SK-N-SH (cell line): ENCODE measurements around the gene HILPDA. TPM values are rescaled to one million over a fixed set of nuclear protein-coding genes. Genes with fewer than 3 reads are reported as not detected.

Experiments
- ELF1 ChIP-seq: IDR thresholded peaks from 2 replicates; pipeline ENCODE4 v1.4.0; 2012
- EP300 ChIP-seq, 2 experiments: IDR thresholded peaks; 2 replicates each; pipeline versions ENCODE4 v1.4.0 to v1.6.1; 2012; ENCODE audit warnings: borderline replicate concordance in 1 of 2, low read depth in 1 of 2, low read length in 1 of 2
- EZH2phosphoT487 ChIP-seq: fragments of 200-600 bp; sonication (generic); IDR thresholded peaks from 2 replicates; pipeline ENCODE4 v1.6.1; 2017; ENCODE audit warnings: low read depth, mixed run types, mild to moderate bottlenecking, antibody characterized with exemption, moderate library complexity, borderline replicate concordance
- FOSL2 ChIP-seq: IDR thresholded peaks from 2 replicates; pipeline ENCODE4 v1.4.0; 2012; ENCODE audit warnings: low read depth, mild to moderate bottlenecking, moderate library complexity, borderline replicate concordance
- FOXJ3 ChIP-seq: sonication (generic); formaldehyde crosslinking; IDR thresholded peaks from 2 replicates; pipeline ENCODE4 v1.5.1; 2020; ENCODE audit warnings: mild to moderate bottlenecking, missing genetic modification reagents
- FOXM1 ChIP-seq: IDR thresholded peaks from 2 replicates; pipeline ENCODE4 v1.4.0; 2012; ENCODE audit warnings: low read depth, mild to moderate bottlenecking
- GATA2 ChIP-seq: sonication (generic); formaldehyde crosslinking; IDR thresholded peaks from 2 replicates; pipeline ENCODE4 v1.5.0; 2020; ENCODE audit warnings: mild to moderate bottlenecking, missing genetic modification reagents
- JUND ChIP-seq: IDR thresholded peaks from 2 replicates; pipeline ENCODE4 v1.4.0; 2012
- MEF2A ChIP-seq: IDR thresholded peaks from 2 replicates; pipeline ENCODE4 v1.4.0; 2012; ENCODE audit warnings: low read depth, borderline replicate concordance
- NRF1 ChIP-seq: IDR thresholded peaks from 2 replicates; pipeline ENCODE4 v1.6.1; 2012; ENCODE audit warnings: low read depth, mild to moderate bottlenecking, low read length
- POLR2AphosphoS5 ChIP-seq: IDR thresholded peaks from 2 replicates; pipeline ENCODE4 v1.6.1; 2012; ENCODE audit warnings: low read depth, low read length
- RCOR1 ChIP-seq: fragments of 150-350 bp; IDR thresholded peaks from 2 replicates; pipeline ENCODE4 v1.6.1; 2017; ENCODE audit warnings: antibody characterized with exemption, low read length
- RXRA ChIP-seq: IDR thresholded peaks from 2 replicates; pipeline ENCODE4 v1.4.0; 2012; ENCODE audit warnings: low read depth, mild to moderate bottlenecking, borderline replicate concordance
- SIN3A ChIP-seq: IDR thresholded peaks from 2 replicates; pipeline ENCODE4 v1.6.1; 2012; ENCODE audit warnings: low read depth, mild to moderate bottlenecking, low read length, moderate library complexity, borderline replicate concordance
- TCF12 ChIP-seq: IDR thresholded peaks from 2 replicates; pipeline ENCODE4 v1.4.0; 2012
- YY1 ChIP-seq: IDR thresholded peaks from 2 replicates; pipeline ENCODE4 v1.4.0; 2012; ENCODE audit warnings: low read depth, mild to moderate bottlenecking
- polyA plus RNA-seq, 3 experiments: library from polyadenylated mRNA; depleted of rRNA; stranded (reverse); fragments of >200 nt; gene quantifications; 2 replicates each; pipeline ENCODE4 v1.2.3, GENCODE V29; 2012
- TF ChIP-seq, protein P1 (sequence below): IDR thresholded peaks from 2 replicates; pipeline ENCODE4 v1.4.0; 2012; ENCODE audit warnings: low read depth, borderline replicate concordance
- TF ChIP-seq, protein P2 (sequence below): IDR thresholded peaks from 2 replicates; pipeline ENCODE4 v1.4.0; 2012; ENCODE audit warnings: low read depth, borderline replicate concordance
- TF ChIP-seq, protein P3 (sequence below): fragments of 200-600 bp; sonication (generic); IDR thresholded peaks from 2 replicates; pipeline ENCODE4 v1.6.1; 2017; ENCODE audit warnings: antibody characterized with exemption, mild to moderate bottlenecking, moderate library complexity
- TF ChIP-seq, protein P4 (sequence below): fragments of 150-350 bp; IDR thresholded peaks from 2 replicates; pipeline ENCODE4 v1.6.1; 2016; ENCODE audit warnings: mild to moderate bottlenecking, low read depth, low read length

The HILPDA gene
- polyA plus RNA-seq, 1 of the 3 experiments (the other 2 are of a cell fraction) = 24.0 TPM

DNA sequence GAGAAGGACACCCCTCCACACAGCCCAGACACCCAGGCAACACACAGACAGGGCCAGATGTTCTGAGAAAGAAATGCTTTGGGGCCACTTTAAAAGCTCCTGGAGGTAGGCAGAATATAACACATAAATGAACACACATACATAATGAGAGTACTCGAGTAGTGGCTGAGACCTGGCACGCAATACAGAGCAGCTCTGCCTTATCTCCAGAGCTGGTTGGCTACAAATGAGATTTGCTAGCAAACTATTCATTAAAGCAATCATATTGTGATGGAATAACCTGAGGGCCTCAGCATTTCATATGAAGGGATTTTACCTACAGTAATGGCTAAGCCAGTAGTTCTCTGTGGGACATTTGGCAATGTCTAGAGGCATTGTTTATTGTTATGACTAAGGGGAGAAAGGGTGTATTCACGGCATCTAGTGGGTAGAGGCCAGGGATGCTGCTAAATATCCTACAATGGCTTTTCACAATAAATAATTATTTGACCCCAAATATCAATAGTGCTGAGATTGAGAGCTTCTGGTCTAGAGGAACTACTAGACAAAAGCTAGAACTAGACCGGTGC is 40.4 kb upstream of the HILPDA start (continued):
- TF ChIP-seq EP300 (IDR thresholded peaks at IDR 0.05; ENCODE audit: borderline replicate concordance in 1 of 2, low read depth in 1 of 2, low read length in 1 of 2) (peak in 1 of 2 experiments; percentile 71; a peak in 2 of 4 replicates), GATA2 (CRISPR knock-in tag) (peak; percentile 96), POLR2AphosphoS5 (no peak), NRF1 (no peak), FOXM1 (no peak), MEF2A (no peak), EZH2phosphoT487 (no peak), TCF12 (no peak), FOSL2 (no peak), YY1 (no peak), JUND (no peak), SIN3A (no peak), ELF1 (no peak), RXRA (no peak), FOXJ3 (CRISPR knock-in tag) (no peak), RCOR1 (peak; percentile 100)
- TF ChIP-seq, protein P1, sequence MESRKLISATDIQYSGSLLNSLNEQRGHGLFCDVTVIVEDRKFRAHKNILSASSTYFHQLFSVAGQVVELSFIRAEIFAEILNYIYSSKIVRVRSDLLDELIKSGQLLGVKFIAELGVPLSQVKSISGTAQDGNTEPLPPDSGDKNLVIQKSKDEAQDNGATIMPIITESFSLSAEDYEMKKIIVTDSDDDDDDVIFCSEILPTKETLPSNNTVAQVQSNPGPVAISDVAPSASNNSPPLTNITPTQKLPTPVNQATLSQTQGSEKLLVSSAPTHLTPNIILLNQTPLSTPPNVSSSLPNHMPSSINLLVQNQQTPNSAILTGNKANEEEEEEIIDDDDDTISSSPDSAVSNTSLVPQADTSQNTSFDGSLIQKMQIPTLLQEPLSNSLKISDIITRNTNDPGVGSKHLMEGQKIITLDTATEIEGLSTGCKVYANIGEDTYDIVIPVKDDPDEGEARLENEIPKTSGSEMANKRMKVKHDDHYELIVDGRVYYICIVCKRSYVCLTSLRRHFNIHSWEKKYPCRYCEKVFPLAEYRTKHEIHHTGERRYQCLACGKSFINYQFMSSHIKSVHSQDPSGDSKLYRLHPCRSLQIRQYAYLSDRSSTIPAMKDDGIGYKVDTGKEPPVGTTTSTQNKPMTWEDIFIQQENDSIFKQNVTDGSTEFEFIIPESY = no peak
- TF ChIP-seq, protein P2, sequence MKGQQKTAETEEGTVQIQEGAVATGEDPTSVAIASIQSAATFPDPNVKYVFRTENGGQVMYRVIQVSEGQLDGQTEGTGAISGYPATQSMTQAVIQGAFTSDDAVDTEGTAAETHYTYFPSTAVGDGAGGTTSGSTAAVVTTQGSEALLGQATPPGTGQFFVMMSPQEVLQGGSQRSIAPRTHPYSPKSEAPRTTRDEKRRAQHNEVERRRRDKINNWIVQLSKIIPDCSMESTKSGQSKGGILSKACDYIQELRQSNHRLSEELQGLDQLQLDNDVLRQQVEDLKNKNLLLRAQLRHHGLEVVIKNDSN = no peak
- TF ChIP-seq, protein P3, sequence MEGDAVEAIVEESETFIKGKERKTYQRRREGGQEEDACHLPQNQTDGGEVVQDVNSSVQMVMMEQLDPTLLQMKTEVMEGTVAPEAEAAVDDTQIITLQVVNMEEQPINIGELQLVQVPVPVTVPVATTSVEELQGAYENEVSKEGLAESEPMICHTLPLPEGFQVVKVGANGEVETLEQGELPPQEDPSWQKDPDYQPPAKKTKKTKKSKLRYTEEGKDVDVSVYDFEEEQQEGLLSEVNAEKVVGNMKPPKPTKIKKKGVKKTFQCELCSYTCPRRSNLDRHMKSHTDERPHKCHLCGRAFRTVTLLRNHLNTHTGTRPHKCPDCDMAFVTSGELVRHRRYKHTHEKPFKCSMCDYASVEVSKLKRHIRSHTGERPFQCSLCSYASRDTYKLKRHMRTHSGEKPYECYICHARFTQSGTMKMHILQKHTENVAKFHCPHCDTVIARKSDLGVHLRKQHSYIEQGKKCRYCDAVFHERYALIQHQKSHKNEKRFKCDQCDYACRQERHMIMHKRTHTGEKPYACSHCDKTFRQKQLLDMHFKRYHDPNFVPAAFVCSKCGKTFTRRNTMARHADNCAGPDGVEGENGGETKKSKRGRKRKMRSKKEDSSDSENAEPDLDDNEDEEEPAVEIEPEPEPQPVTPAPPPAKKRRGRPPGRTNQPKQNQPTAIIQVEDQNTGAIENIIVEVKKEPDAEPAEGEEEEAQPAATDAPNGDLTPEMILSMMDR = no peak
- TF ChIP-seq, protein P4, sequence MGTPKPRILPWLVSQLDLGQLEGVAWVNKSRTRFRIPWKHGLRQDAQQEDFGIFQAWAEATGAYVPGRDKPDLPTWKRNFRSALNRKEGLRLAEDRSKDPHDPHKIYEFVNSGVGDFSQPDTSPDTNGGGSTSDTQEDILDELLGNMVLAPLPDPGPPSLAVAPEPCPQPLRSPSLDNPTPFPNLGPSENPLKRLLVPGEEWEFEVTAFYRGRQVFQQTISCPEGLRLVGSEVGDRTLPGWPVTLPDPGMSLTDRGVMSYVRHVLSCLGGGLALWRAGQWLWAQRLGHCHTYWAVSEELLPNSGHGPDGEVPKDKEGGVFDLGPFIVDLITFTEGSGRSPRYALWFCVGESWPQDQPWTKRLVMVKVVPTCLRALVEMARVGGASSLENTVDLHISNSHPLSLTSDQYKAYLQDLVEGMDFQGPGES = no peak
